ENCODE data around the gene SCAANT1. TPM values are rescaled to one million over a fixed set of nuclear protein-coding genes. Genes with fewer than 3 reads are reported as not detected.

Gene SCAANT1
- total RNA-seq, 1 donor = not detected

DNA sequence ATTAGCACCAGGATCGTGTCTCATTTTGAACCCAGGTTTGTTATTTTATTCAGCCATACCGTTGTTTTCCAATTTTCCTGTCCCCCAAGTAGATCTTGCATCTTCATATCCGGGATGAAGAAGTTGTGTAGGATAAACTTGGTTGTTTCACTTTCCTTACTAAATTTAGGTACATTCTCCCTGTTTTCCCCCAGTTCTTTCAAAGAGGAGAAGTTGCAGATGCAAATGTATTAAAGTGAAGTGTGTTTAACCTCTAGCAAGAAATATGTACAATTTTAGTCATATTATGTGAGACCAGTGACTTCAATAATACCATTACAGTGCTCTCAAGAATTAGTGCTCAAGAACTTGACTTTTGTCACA is 47.2 kb downstream of the SCAANT1 start:
- DNase-seq (ENCODE audit: low read depth) = peak; percentile 19
- TF ChIP-seq CTCF (IDR thresholded peaks at IDR 0.05; ENCODE audit: insufficient read depth, low read length) = no peak
- peak overlapping the region; percentile 83 for H3K4me3 ChIP-seq (ENCODE audit: low read depth, low read length)

GRCh38 chr3:63864008-63864964 is 47.9 kb downstream of the SCAANT1 start:
- no peak for TF ChIP-seq CTCF (IDR thresholded peaks at IDR 0.05; ENCODE audit: insufficient read depth, low read length)
- H3K4me3 ChIP-seq (ENCODE audit: low read depth, low read length) = peak overlapping the region; percentile 83
- DNase-seq (ENCODE audit: low read depth) = peak; percentile 21

DNA sequence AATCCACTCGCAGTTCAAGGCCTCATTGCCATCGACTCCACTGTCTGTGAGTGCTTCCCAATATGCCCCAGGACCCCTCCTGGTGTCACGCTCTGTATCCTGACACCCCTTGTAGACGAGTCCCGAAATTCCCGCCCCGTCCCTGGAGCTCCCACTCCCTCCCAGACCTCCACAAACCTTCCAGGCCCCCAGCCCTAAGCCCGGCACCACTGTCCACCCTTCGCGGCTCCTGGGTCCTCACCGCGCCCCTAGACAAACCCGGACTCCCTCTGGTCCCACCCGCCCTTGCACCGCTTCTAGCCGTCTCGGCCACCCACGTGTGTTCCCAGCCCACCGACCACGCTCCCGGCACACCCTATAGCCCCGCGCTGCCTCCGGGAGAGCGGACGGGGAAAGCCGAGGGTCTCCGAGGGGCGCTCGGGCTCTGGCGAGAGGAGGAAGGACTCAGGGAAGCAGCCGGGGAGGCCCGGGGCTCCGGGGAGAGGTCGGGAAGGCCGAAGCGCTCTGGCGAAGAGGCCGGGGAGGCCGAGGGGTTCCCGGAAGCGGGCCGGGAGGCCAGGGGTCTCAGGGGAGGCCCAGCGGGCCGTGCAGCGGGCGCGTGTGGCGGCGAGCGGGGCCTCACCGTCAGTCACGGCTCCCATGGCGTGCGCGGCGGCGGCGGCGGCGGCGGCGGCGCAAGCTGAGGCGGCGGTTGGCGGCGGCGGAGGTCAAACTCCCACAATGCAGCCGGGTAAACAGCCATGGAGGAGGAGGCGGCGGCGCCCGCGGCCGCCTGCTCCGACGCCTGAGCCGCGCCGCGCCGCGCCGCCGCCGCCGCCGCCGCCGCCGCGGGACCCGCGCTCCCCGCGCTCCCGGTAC is 48.8 kb downstream of the SCAANT1 start, which contains the start of the genes ATXN7 and THOC7:
Gene ATXN7 (plus strand): TSS at position 718 of the 858 bp plus-strand sequence. CDS start 48,732 bp downstream, outside the sequence.
Gene THOC7 (minus strand): TSS at position 656 of the 858 bp plus-strand sequence. CDS start 15 bp downstream, at position 641.
- TF ChIP-seq CTCF (IDR thresholded peaks at IDR 0.05; ENCODE audit: insufficient read depth, low read length) = no peak
- DNase-seq (ENCODE audit: low read depth) = peak; percentile 39
- peak within 1 kb of the TSS; percentile 83 for H3K4me3 ChIP-seq (ENCODE audit: low read depth, low read length)

GRCh38 chr3:63862804-63863149 is 49.4 kb downstream of the SCAANT1 start:
- H3K4me3 ChIP-seq (ENCODE audit: low read depth, low read length) = peak overlapping the region; percentile 83
- TF ChIP-seq CTCF (IDR thresholded peaks at IDR 0.05; ENCODE audit: insufficient read depth, low read length) = no peak
- no peak for DNase-seq (ENCODE audit: low read depth)

Small RNAs within 50 kb of the gene (small RNA-seq; reads per million reads assigned to genes)
- gene SCAANT1 = not detected

Other genes starting within 250 kb of the SCAANT1 start
- not detected in 2 replicates for gene C3orf49, start 93.1 kb downstream of the SCAANT1 start, total RNA-seq (ENCODE audit: low replicate concordance)
- 44.9 and 68.0 TPM in 2 replicates for gene THOC7, start 48.6 kb downstream of the SCAANT1 start, total RNA-seq (ENCODE audit: low replicate concordance)
- gene ATXN7, start 48.5 kb downstream of the SCAANT1 start, total RNA-seq (ENCODE audit: low replicate concordance) = 8.6 and 21.0 TPM in 2 replicates
- gene PSMD6, start 111.1 kb upstream of the SCAANT1 start, total RNA-seq (ENCODE audit: low replicate concordance) = 67.1 and 72.8 TPM in 2 replicates